GM12864 (cell line): ENCODE results near the gene OOEP.
"Not testable (repeated sequence)": the region's sequence is repeated elsewhere in the genome, so short reads cannot be mapped to it uniquely, and the experiment has no call there.

Experiments used
- DNase-seq: peaks from one replicate; pipeline ENCODE4 v3.0.0-alpha.2; 2011; ENCODE audit warnings: low read depth
- H3K4me3 ChIP-seq: 2 replicates; pipeline ENCODE4 v1.5.1; 2011; ENCODE audit warnings: mild to moderate bottlenecking, low read depth, low read length, control low read depth
- CTCF ChIP-seq: IDR thresholded peaks from 2 replicates; pipeline ENCODE4 v1.5.1; 2011; ENCODE audit warnings: low read depth, mild to moderate bottlenecking, moderate library complexity, low read length, control low read depth, inconsistent platforms; ENCODE audit errors: missing control alignments

The OOEP gene

DNA sequence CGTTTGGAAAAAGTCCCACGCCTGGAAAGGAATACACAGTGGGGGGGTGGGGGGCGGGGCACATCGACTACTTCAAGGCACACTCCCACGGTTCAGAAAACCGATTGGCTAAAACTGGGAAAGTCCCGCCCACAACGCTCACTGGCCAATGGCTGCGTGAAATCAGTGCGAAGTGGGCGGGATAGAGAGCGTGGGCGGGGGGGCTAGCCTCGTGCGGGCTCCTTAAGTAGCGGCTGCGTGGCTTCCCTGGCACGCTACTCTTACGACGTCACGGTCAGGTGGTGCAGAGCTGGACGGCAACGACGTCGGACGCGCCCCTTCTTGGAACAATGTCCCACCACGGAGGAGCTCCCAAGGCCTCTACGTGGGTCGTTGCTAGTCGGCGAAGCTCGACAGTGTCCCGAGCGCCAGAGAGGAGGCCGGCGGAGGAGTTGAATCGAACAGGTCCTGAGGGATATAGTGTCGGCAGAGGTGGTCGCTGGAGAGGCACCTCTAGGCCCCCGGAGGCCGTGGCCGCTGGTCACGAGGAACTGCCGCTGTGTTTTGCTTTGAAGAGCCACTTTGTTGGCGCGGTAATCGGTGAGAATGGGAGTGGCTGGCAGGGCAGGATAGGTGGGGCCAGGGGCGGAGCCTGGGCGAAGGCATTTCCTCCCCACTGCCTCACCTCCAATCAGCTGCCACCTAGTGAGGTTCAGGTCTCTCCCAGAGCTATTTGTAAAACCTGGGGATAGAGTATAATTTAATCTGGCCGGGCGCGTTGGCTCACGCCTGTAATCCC lies 25.1 kb upstream of the OOEP start, which contains the start of gene DDX43:
TSS of gene DDX43 (plus strand) at position 252 of the 778 bp plus-strand sequence. CDS start at position 330, 78 bp downstream.
- no peak for DNase-seq
- H3K4me3 ChIP-seq: no peak within 1 kb of the TSS
- TF ChIP-seq CTCF: no peak

DNA sequence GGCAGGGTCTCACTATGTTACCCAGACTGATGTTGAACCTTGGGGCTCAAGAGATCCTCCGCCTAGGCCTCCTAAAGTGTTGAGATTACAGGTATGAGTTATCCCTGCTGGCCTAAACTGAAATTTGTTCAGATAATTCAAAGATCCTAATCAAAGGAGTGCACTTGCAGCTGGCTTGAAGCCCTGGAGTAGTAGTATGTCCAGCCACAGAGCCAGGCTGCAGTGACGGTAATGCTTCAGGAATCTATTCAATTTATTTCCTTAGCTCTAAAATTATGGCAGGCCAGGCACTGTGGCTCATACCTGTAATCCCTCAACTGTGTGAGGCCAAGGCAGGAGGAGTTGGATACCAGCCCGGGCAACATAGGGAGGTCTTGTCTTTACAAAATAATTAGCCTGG lies 23.6 kb upstream of the OOEP start:
- no peak for DNase-seq
- no peak for TF ChIP-seq CTCF

GRCh38 chr6:73392188-73392587 lies 22.5 kb upstream of the OOEP start:
- H3K4me3 ChIP-seq, DNase-seq: not testable (repeated sequence)

More for the DNA sequence above, 23.6 kb upstream of the OOEP start:
- H3K4me3 ChIP-seq: no peak overlapping the region

DNA sequence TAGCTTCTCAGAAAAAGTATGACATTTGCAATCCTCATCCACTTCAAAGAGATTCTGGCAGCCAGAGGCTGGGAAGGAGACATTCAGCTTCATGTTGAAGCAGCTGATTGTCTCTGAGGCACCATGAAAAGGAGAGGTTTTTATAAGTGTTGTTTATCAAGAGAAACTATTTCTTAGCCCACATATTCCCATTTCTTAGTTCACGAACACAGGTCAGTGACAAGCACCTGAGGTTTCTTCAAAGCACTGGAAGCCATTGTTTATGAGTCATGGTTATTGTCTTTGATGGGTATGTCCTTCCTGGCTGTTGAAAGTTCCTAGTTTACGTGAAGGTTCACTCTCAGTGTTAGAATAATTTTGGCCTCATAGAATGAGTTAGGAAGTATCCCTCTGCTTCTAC lies 22.0 kb upstream of the OOEP start:
- no peak for DNase-seq
- no peak overlapping the region for H3K4me3 ChIP-seq
- TF ChIP-seq CTCF: no peak

DNA sequence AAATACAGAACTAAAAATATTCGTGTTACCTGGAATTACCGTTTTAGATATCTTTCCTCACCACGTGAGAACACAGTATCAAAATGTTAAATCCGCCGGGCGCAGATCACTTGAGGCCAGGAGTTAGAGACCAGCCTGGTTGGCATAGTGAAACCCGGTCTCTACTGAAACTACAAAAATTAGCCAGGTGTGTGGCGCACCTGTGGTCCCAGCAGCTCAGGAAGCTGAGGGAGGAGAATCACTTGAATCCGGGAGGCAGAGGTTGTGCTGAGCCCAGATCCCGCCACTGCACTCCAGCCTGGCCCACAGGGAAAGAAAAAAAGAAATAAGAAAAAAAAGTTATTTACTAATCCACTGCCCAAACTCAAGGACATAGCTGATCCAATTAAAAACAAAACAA lies 20.2 kb upstream of the OOEP start:
- TF ChIP-seq CTCF: no peak
- no peak for DNase-seq
- no peak overlapping the region for H3K4me3 ChIP-seq

DNA sequence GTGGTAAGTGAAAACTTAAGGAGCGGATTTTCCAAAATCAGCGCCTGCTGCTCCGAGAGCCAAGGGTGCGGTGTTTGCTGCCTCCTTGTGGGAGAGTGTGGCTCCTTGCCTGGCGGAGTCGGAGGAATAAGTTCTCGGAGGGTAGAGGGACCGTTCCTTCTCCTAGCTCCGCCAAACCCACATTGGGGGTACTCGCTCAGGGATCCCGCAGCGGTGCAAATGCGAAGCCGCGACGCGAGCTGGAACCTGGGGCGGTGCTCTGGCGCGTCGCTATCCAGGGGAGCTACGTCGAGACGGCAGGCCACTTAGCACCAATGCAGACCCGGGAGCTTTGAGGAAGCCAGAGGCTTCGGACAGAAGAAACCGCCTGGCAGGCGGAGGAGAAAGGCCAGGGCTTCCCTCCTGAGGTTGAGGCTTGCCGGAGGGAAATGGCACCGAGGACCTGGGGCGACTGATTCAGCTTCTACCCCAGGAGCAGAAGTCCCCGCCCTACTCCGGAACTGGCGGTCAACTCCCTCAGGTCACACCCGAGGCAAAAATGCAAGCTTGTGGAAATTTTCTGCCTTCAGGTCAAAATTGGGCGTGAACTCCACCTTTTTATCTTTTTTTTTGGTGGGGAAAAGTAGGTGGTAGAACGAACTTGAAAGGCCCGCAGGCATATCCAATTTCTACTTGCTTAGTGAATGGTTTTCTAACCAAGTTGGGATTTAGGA lies 19.3 kb upstream of the OOEP start:
- peak; percentile 40 for DNase-seq
- TF ChIP-seq CTCF: peak; percentile 56
- H3K4me3 ChIP-seq: peak overlapping the region; percentile 66

GRCh38 chr6:73388433-73388799 lies 18.7 kb upstream of the OOEP start:
- no peak for DNase-seq
- peak overlapping the region; percentile 66 for H3K4me3 ChIP-seq
- TF ChIP-seq CTCF: no peak
